ENCODE results near the gene CLDN6.

Gene CLDN6

GRCh38 chr16:2987286-2987685 is 30.7 kb downstream of the CLDN6 start:
- Histone ChIP-seq H2AK5ac (ENCODE audit: low read length) (no peak overlapping the region), H3K18ac (ENCODE audit: low read length) (no peak overlapping the region), H3K36me3 (ENCODE audit: control insufficient read depth, insufficient read depth, low read length) (no peaks in the 10 kb centered on the region), H2BK15ac (replicated peaks; ENCODE audit: low read depth) (no peak overlapping the region), H2BK120ac (ENCODE audit: low read depth, low read length) (no peak overlapping the region), H4K8ac (ENCODE audit: low read depth, low read length) (no peak overlapping the region), H3K4ac (ENCODE audit: low read depth, low read length) (no peak overlapping the region), H3K79me2 (ENCODE audit: control insufficient read depth, insufficient read depth, low read length) (no peaks in the 10 kb centered on the region), H3K79me1 (ENCODE audit: low read length) (no peaks in the 10 kb centered on the region), H2BK5ac (ENCODE audit: low read length) (no peak overlapping the region), H3K27ac (ENCODE audit: low read depth, low read length) (no peak overlapping the region), H3K56ac (ENCODE audit: low read length) (no peak overlapping the region), H4K5ac (ENCODE audit: low read length) (no peak overlapping the region), H3K9ac (ENCODE audit: low read length) (no peak overlapping the region), H3K4me3 (ENCODE audit: low read length) (no peak overlapping the region), H3K23ac (ENCODE audit: low read length) (no peak overlapping the region), H3K27me3 (ENCODE audit: insufficient read depth, low read length, poor library complexity) (no peaks in the 10 kb centered on the region), H3K4me1 (ENCODE audit: control insufficient read depth, low read depth, low read length) (no peaks in the 10 kb centered on the region), H3K4me2 (ENCODE audit: low read length) (no peak overlapping the region)
- DNase-seq, result no peak
- WGBS (ENCODE audit: extremely low coverage, insufficient coverage, low lambda C conversion rate), result no CpG with 5 or more reads among the region's 9 CpGs

- no peaks in the 10 kb centered on the region for H3K27me3 ChIP-seq (ENCODE audit: insufficient read depth, low read length, poor library complexity)
These were observed 31.3 kb downstream of the CLDN6 start for GRCh38 chr16:2986623-2987188.

GRCh38 chr16:2985893-2986355 is 32.1 kb downstream of the CLDN6 start:
- WGBS (ENCODE audit: extremely low coverage, insufficient coverage, low lambda C conversion rate), result no CpG with 5 or more reads among the region's 15 CpGs
- no peak overlapping the region for H2BK15ac ChIP-seq (replicated peaks; ENCODE audit: low read depth)
- no peak overlapping the region for H4K5ac ChIP-seq (ENCODE audit: low read length)
- no peak overlapping the region for H3K9ac ChIP-seq (ENCODE audit: low read length)
- no peak overlapping the region for H3K18ac ChIP-seq (ENCODE audit: low read length)
- no peak overlapping the region for H3K23ac ChIP-seq (ENCODE audit: low read length)
- DNase-seq, result no peak
- no peak overlapping the region for H3K4me2 ChIP-seq (ENCODE audit: low read length)
- no peak overlapping the region for H3K4me3 ChIP-seq (ENCODE audit: low read length)
- no peaks in the 10 kb centered on the region for H3K36me3 ChIP-seq (ENCODE audit: control insufficient read depth, insufficient read depth, low read length)
- no peak overlapping the region for H3K27ac ChIP-seq (ENCODE audit: low read depth, low read length)
- H2AK5ac ChIP-seq (ENCODE audit: low read length), result no peak overlapping the region
- H2BK120ac ChIP-seq (ENCODE audit: low read depth, low read length), result no peak overlapping the region
- no peaks in the 10 kb centered on the region for H3K27me3 ChIP-seq (ENCODE audit: insufficient read depth, low read length, poor library complexity)
- H3K79me2 ChIP-seq (ENCODE audit: control insufficient read depth, insufficient read depth, low read length), result no peaks in the 10 kb centered on the region
- H4K8ac ChIP-seq (ENCODE audit: low read depth, low read length), result no peak overlapping the region
- no peak overlapping the region for H2BK5ac ChIP-seq (ENCODE audit: low read length)
- no peaks in the 10 kb centered on the region for H3K79me1 ChIP-seq (ENCODE audit: low read length)
- no peak overlapping the region for H3K4ac ChIP-seq (ENCODE audit: low read depth, low read length)
- H3K56ac ChIP-seq (ENCODE audit: low read length), result peak overlapping the region; percentile 15
- peaks cover 2% of the 10 kb centered on the region for H3K4me1 ChIP-seq (ENCODE audit: control insufficient read depth, low read depth, low read length)

More at GRCh38 chr16:2986623-2987188, 31.3 kb downstream of the CLDN6 start:
- no CpG with 5 or more reads among the region's 17 CpGs for WGBS (ENCODE audit: extremely low coverage, insufficient coverage, low lambda C conversion rate)
- no peak overlapping the region for H3K27ac ChIP-seq (ENCODE audit: low read depth, low read length)
- H3K9ac ChIP-seq (ENCODE audit: low read length), result no peak overlapping the region
- no peak overlapping the region for H4K8ac ChIP-seq (ENCODE audit: low read depth, low read length)
- H3K56ac ChIP-seq (ENCODE audit: low read length), result no peak overlapping the region
- no peak for DNase-seq
- H3K18ac ChIP-seq (ENCODE audit: low read length), result no peak overlapping the region
- H4K5ac ChIP-seq (ENCODE audit: low read length), result no peak overlapping the region
- H3K4me3 ChIP-seq (ENCODE audit: low read length), result no peak overlapping the region
- H3K4ac ChIP-seq (ENCODE audit: low read depth, low read length), result no peak overlapping the region
- no peak overlapping the region for H2BK5ac ChIP-seq (ENCODE audit: low read length)
- no peaks in the 10 kb centered on the region for H3K36me3 ChIP-seq (ENCODE audit: control insufficient read depth, insufficient read depth, low read length)
- no peak overlapping the region for H2BK120ac ChIP-seq (ENCODE audit: low read depth, low read length)
- peaks cover 2% of the 10 kb centered on the region for H3K4me1 ChIP-seq (ENCODE audit: control insufficient read depth, low read depth, low read length)
- H2BK15ac ChIP-seq (replicated peaks; ENCODE audit: low read depth), result no peak overlapping the region
- no peaks in the 10 kb centered on the region for H3K79me1 ChIP-seq (ENCODE audit: low read length)
- H2AK5ac ChIP-seq (ENCODE audit: low read length), result no peak overlapping the region
- H3K23ac ChIP-seq (ENCODE audit: low read length), result no peak overlapping the region
- H3K79me2 ChIP-seq (ENCODE audit: control insufficient read depth, insufficient read depth, low read length), result no peaks in the 10 kb centered on the region
- H3K4me2 ChIP-seq (ENCODE audit: low read length), result no peak overlapping the region

- WGBS (ENCODE audit: extremely low coverage, insufficient coverage, low lambda C conversion rate), result no CpG with 5 or more reads among the region's 9 CpGs
- DNase-seq, result no peak
- H3K27me3 ChIP-seq (ENCODE audit: insufficient read depth, low read length, poor library complexity), result no peaks in the 10 kb centered on the region
These were observed 32.5 kb downstream of the CLDN6 start for GRCh38 chr16:2985462-2985861.

GRCh38 chr16:2983706-2984136 is 34.3 kb downstream of the CLDN6 start:
- Histone ChIP-seq H3K4me2 (ENCODE audit: low read length) (no peak overlapping the region), H2BK120ac (ENCODE audit: low read depth, low read length) (no peak overlapping the region), H3K36me3 (ENCODE audit: control insufficient read depth, insufficient read depth, low read length) (no peaks in the 10 kb centered on the region), H3K4ac (ENCODE audit: low read depth, low read length) (no peak overlapping the region), H3K79me2 (ENCODE audit: control insufficient read depth, insufficient read depth, low read length) (peaks cover 7% of the 10 kb centered on the region), H3K56ac (ENCODE audit: low read length) (peak overlapping the region; percentile 60), H3K18ac (ENCODE audit: low read length) (no peak overlapping the region), H3K9ac (ENCODE audit: low read length) (peak overlapping the region; percentile 42), H3K4me3 (ENCODE audit: low read length) (no peak overlapping the region), H3K79me1 (ENCODE audit: low read length) (peaks cover 6% of the 10 kb centered on the region), H3K27ac (ENCODE audit: low read depth, low read length) (no peak overlapping the region), H2BK5ac (ENCODE audit: low read length) (no peak overlapping the region), H4K5ac (ENCODE audit: low read length) (no peak overlapping the region), H3K23ac (ENCODE audit: low read length) (no peak overlapping the region), H3K27me3 (ENCODE audit: insufficient read depth, low read length, poor library complexity) (no peaks in the 10 kb centered on the region), H2BK15ac (replicated peaks; ENCODE audit: low read depth) (no peak overlapping the region), H2AK5ac (ENCODE audit: low read length) (no peak overlapping the region), H3K4me1 (ENCODE audit: control insufficient read depth, low read depth, low read length) (peaks cover 2% of the 10 kb centered on the region), H4K8ac (ENCODE audit: low read depth, low read length) (no peak overlapping the region)
- peak; percentile 89 for DNase-seq
- no CpG with 5 or more reads among the region's 42 CpGs for WGBS (ENCODE audit: extremely low coverage, insufficient coverage, low lambda C conversion rate)

More at GRCh38 chr16:2985462-2985861, 32.5 kb downstream of the CLDN6 start:
- Histone ChIP-seq H2BK15ac (replicated peaks; ENCODE audit: low read depth) (no peak overlapping the region), H2BK5ac (ENCODE audit: low read length) (no peak overlapping the region), H3K4me1 (ENCODE audit: control insufficient read depth, low read depth, low read length) (peaks cover 2% of the 10 kb centered on the region), H3K23ac (ENCODE audit: low read length) (no peak overlapping the region), H4K8ac (ENCODE audit: low read depth, low read length) (no peak overlapping the region), H3K4ac (ENCODE audit: low read depth, low read length) (no peak overlapping the region), H3K56ac (ENCODE audit: low read length) (peak overlapping the region; percentile 15), H3K79me2 (ENCODE audit: control insufficient read depth, insufficient read depth, low read length) (no peaks in the 10 kb centered on the region), H4K5ac (ENCODE audit: low read length) (no peak overlapping the region), H3K79me1 (ENCODE audit: low read length) (no peaks in the 10 kb centered on the region), H3K27ac (ENCODE audit: low read depth, low read length) (no peak overlapping the region), H3K18ac (ENCODE audit: low read length) (no peak overlapping the region), H3K4me3 (ENCODE audit: low read length) (no peak overlapping the region), H3K36me3 (ENCODE audit: control insufficient read depth, insufficient read depth, low read length) (no peaks in the 10 kb centered on the region), H2AK5ac (ENCODE audit: low read length) (no peak overlapping the region), H3K9ac (ENCODE audit: low read length) (no peak overlapping the region), H3K4me2 (ENCODE audit: low read length) (no peak overlapping the region), H2BK120ac (ENCODE audit: low read depth, low read length) (no peak overlapping the region)

- peak overlapping the region; percentile 44 for H3K56ac ChIP-seq (ENCODE audit: low read length)
- H3K4me1 ChIP-seq (ENCODE audit: control insufficient read depth, low read depth, low read length), result peaks cover 2% of the 10 kb centered on the region
- no peak overlapping the region for H2BK120ac ChIP-seq (ENCODE audit: low read depth, low read length)
- no peak overlapping the region for H3K23ac ChIP-seq (ENCODE audit: low read length)
- no peak overlapping the region for H3K27ac ChIP-seq (ENCODE audit: low read depth, low read length)
- H4K8ac ChIP-seq (ENCODE audit: low read depth, low read length), result no peak overlapping the region
- H4K5ac ChIP-seq (ENCODE audit: low read length), result no peak overlapping the region
- H3K18ac ChIP-seq (ENCODE audit: low read length), result no peak overlapping the region
- H3K79me2 ChIP-seq (ENCODE audit: control insufficient read depth, insufficient read depth, low read length), result peaks cover 11% of the 10 kb centered on the region
- no peak overlapping the region for H3K4me2 ChIP-seq (ENCODE audit: low read length)
- no CpG with 5 or more reads among the region's 5 CpGs for WGBS (ENCODE audit: extremely low coverage, insufficient coverage, low lambda C conversion rate)
- H3K79me1 ChIP-seq (ENCODE audit: low read length), result peaks cover 10% of the 10 kb centered on the region
- H3K4me3 ChIP-seq (ENCODE audit: low read length), result no peak overlapping the region
- H3K36me3 ChIP-seq (ENCODE audit: control insufficient read depth, insufficient read depth, low read length), result peaks cover 2% of the 10 kb centered on the region
- H2AK5ac ChIP-seq (ENCODE audit: low read length), result no peak overlapping the region
- no peak overlapping the region for H2BK15ac ChIP-seq (replicated peaks; ENCODE audit: low read depth)
- H3K27me3 ChIP-seq (ENCODE audit: insufficient read depth, low read length, poor library complexity), result no peaks in the 10 kb centered on the region
- no peak overlapping the region for H3K9ac ChIP-seq (ENCODE audit: low read length)
- no peak for DNase-seq
- no peak overlapping the region for H3K4ac ChIP-seq (ENCODE audit: low read depth, low read length)
- H2BK5ac ChIP-seq (ENCODE audit: low read length), result no peak overlapping the region
These were observed 35.6 kb downstream of the CLDN6 start for GRCh38 chr16:2982402-2982801.
